ENCODE data around the gene CTBP1.

CTBP1 gene

DNA sequence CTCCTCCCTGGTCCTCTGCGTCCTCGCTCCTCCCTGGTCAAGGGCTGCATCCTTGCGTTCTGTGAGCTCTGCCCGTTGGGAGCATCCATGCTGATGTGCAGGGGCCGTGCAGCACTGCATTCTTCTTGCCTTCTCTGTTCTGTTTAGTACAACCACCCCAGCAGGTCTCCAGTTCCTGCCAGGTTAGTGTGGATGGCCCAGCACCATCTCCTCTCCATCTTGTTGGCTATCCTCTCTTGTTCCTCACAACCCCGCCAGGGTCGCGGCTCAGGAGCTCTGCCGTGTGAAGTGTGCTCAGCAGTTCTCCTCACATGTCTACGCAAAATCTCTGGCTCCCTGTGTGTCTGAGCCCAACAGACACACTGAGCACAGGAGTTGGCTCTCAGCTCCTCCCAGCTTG, 30.3 kb upstream of the CTBP1 start:
- Histone ChIP-seq H3K9ac (ENCODE audit: low read length) (no peak overlapping the region), H3F3A (ENCODE audit: insufficient read depth, low read length) (no peaks in the 10 kb centered on the region), H3K9me3 (ENCODE audit: low read length) (no peaks in the 10 kb centered on the region), H2AFZ (ENCODE audit: low read length) (no peak overlapping the region), H3K4me3 (ENCODE audit: low read depth, low read length, poor library complexity, severe bottlenecking) (no peak overlapping the region), H3K36me3 (ENCODE audit: insufficient read depth, low read length) (no peaks in the 10 kb centered on the region), H3K9me2 (ENCODE audit: low read depth, low read length) (no peaks in the 10 kb centered on the region), H3K27ac (ENCODE audit: low read depth, low read length, poor library complexity, severe bottlenecking) (no peak overlapping the region), H3K27me3 (ENCODE audit: insufficient read depth, low read length) (no peaks in the 10 kb centered on the region), H3K4me2 (ENCODE audit: low read length) (no peak overlapping the region), H4K20me1 (ENCODE audit: insufficient read depth, low read length) (no peaks in the 10 kb centered on the region), H3K4me1 (ENCODE audit: insufficient read depth, low read length, severe bottlenecking) (no peaks in the 10 kb centered on the region), H3K79me2 (ENCODE audit: insufficient read depth, low read length) (no peaks in the 10 kb centered on the region)
- no peak for TF ChIP-seq EZH2 (IDR thresholded peaks at IDR 0.05; ENCODE audit: borderline replicate concordance, low read length)
- TF ChIP-seq, protein P1, sequence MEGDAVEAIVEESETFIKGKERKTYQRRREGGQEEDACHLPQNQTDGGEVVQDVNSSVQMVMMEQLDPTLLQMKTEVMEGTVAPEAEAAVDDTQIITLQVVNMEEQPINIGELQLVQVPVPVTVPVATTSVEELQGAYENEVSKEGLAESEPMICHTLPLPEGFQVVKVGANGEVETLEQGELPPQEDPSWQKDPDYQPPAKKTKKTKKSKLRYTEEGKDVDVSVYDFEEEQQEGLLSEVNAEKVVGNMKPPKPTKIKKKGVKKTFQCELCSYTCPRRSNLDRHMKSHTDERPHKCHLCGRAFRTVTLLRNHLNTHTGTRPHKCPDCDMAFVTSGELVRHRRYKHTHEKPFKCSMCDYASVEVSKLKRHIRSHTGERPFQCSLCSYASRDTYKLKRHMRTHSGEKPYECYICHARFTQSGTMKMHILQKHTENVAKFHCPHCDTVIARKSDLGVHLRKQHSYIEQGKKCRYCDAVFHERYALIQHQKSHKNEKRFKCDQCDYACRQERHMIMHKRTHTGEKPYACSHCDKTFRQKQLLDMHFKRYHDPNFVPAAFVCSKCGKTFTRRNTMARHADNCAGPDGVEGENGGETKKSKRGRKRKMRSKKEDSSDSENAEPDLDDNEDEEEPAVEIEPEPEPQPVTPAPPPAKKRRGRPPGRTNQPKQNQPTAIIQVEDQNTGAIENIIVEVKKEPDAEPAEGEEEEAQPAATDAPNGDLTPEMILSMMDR (IDR thresholded peaks at IDR 0.05; ENCODE audit: low read length) = no peak

DNA sequence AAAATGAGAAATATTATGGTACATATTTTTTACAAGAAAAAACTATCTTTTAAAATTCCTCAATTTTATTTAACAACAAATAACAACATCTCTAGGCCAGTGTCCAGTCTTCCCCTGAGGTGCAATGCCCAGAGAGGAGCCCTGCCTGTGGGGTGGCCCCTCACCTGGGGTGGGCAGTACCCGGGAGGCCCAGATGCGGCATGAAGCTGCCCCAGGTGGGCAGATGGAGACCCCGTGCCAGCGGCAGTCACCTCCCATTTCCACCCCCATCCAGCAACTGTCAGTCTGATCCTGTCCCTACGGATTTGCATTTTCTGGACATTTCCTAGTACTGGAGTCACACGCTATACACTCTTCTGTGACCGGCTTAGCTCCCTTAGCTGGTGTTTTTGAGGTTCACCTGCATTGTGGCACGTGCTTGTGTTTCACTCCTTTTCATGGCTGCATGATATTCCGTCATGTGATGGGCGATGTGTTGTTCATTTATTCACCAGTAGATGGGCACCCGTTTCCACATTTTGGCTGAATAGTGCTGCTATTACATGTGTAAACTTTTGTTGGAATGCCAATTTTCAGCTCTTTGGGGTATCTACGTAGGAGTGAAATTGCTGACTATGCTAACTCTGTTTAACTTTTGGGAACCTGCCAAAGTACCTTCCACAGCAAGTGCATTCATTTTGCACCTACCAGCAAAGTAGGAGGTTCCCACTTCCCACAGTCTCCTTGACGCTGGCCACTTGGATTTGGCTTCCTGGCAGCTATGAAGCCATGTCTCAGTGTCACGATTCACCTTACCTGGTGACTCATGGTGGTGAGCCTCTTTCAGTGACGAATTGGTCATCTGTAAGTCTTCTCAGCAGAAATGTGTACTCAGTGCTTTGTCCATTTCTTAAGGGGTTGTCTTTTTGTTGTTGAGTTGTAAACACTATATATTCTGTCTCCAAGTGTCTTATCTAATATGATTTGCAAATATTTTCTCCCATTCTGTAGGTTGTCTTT, 29.0 kb upstream of the CTBP1 start:
- no peak overlapping the region for H2AFZ ChIP-seq (ENCODE audit: low read length)
- no peak overlapping the region for H3K4me2 ChIP-seq (ENCODE audit: low read length)
- H3K4me3 ChIP-seq (ENCODE audit: low read depth, low read length, poor library complexity, severe bottlenecking) = no peak overlapping the region
- no peak overlapping the region for H3K27ac ChIP-seq (ENCODE audit: low read depth, low read length, poor library complexity, severe bottlenecking)
- H3K4me1 ChIP-seq (ENCODE audit: insufficient read depth, low read length, severe bottlenecking) = no peaks in the 10 kb centered on the region
- no peaks in the 10 kb centered on the region for H3K9me2 ChIP-seq (ENCODE audit: low read depth, low read length)
- TF ChIP-seq, protein P1 (IDR thresholded peaks at IDR 0.05; ENCODE audit: low read length) = no peak
- no peak for TF ChIP-seq EZH2 (IDR thresholded peaks at IDR 0.05; ENCODE audit: borderline replicate concordance, low read length)
- no peaks in the 10 kb centered on the region for H3K79me2 ChIP-seq (ENCODE audit: insufficient read depth, low read length)
- no peak overlapping the region for H3K9ac ChIP-seq (ENCODE audit: low read length)
- no peaks in the 10 kb centered on the region for H3F3A ChIP-seq (ENCODE audit: insufficient read depth, low read length)
- no peaks in the 10 kb centered on the region for H3K9me3 ChIP-seq (ENCODE audit: low read length)
- H3K36me3 ChIP-seq (ENCODE audit: insufficient read depth, low read length) = no peaks in the 10 kb centered on the region
- no peaks in the 10 kb centered on the region for H4K20me1 ChIP-seq (ENCODE audit: insufficient read depth, low read length)
- H3K27me3 ChIP-seq (ENCODE audit: insufficient read depth, low read length) = no peaks in the 10 kb centered on the region

DNA sequence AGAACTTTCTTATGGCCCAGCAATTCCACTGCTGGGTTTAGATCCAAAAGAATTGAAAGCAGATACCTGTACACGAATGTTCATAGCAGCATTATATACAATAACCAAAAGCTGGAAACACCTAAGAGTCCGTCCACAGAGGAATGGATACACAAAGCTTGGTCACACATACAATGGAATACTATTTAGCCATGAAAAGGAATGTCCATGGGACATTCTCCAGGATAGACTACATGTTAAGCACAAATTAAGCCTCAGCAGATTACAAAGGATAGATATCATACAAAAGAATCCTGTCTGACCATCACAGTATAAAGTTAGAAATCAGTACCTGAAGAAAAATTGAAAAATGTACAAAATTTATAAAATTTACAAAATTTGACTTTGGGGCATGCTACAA, 28.1 kb upstream of the CTBP1 start:
- Histone ChIP-seq H3K9ac (ENCODE audit: low read length) (no peak overlapping the region), H3K4me3 (ENCODE audit: low read depth, low read length, poor library complexity, severe bottlenecking) (no peak overlapping the region), H3K36me3 (ENCODE audit: insufficient read depth, low read length) (no peaks in the 10 kb centered on the region), H2AFZ (ENCODE audit: low read length) (no peak overlapping the region), H3K9me3 (ENCODE audit: low read length) (no peaks in the 10 kb centered on the region), H3K79me2 (ENCODE audit: insufficient read depth, low read length) (no peaks in the 10 kb centered on the region), H3F3A (ENCODE audit: insufficient read depth, low read length) (no peaks in the 10 kb centered on the region), H3K9me2 (ENCODE audit: low read depth, low read length) (no peaks in the 10 kb centered on the region), H3K27me3 (ENCODE audit: insufficient read depth, low read length) (no peaks in the 10 kb centered on the region), H3K4me1 (ENCODE audit: insufficient read depth, low read length, severe bottlenecking) (no peaks in the 10 kb centered on the region), H4K20me1 (ENCODE audit: insufficient read depth, low read length) (no peaks in the 10 kb centered on the region), H3K4me2 (ENCODE audit: low read length) (no peak overlapping the region), H3K27ac (ENCODE audit: low read depth, low read length, poor library complexity, severe bottlenecking) (no peak overlapping the region)
- no peak for TF ChIP-seq EZH2 (IDR thresholded peaks at IDR 0.05; ENCODE audit: borderline replicate concordance, low read length)
- TF ChIP-seq, protein P1 (IDR thresholded peaks at IDR 0.05; ENCODE audit: low read length) = no peak

Measured in OCI-LY1 (cell line).